ENCODE data around the gene TMEM62. TPM values are rescaled to one million over a fixed set of nuclear protein-coding genes. Genes with fewer than 3 reads are reported as not detected.

Gene TMEM62
- total RNA-seq, 1 experiment from 2014 or later = 7.2 TPM

GRCh38 chr15:43220991-43221403, 87.6 kb downstream of the TMEM62 start, which contains the start of gene EPB42:
EPB42 (minus strand) TSS chr15:43221018; CDS start chr15:43220825, 193 bp downstream.
- no CpG with 5 or more reads among the region's 3 CpGs for WGBS (ENCODE audit: extremely low coverage, insufficient read length, low lambda C conversion rate)

More at GRCh38 chr15:43220991-43221403, 87.6 kb downstream of the TMEM62 start, which contains the start of gene EPB42:
- Histone ChIP-seq H3K27ac (ENCODE audit: insufficient read length, low read depth, low read length) (no peak within 1 kb of the TSS), H2BK5ac (ENCODE audit: insufficient read length, low read length) (no peak within 1 kb of the TSS), H3K23ac (ENCODE audit: insufficient read length, low read depth, low read length) (no peak within 1 kb of the TSS), H2AK5ac (ENCODE audit: insufficient read length, low read length) (no peak within 1 kb of the TSS), H2BK12ac (ENCODE audit: insufficient read length, low read depth, low read length) (no peak within 1 kb of the TSS), H3K4me2 (ENCODE audit: insufficient read depth, insufficient read length, low read length) (no peak within 1 kb of the TSS), H3K9ac (ENCODE audit: extremely low read depth, insufficient read length, low read length) (no peak within 1 kb of the TSS), H4K5ac (ENCODE audit: insufficient read length, low read depth, low read length) (no peak within 1 kb of the TSS), H2BK120ac (ENCODE audit: low read depth, low read length, poor library complexity, severe bottlenecking) (no peak within 1 kb of the TSS), H2BK15ac (ENCODE audit: low read depth, low read length) (no peak within 1 kb of the TSS), H3K18ac (ENCODE audit: insufficient read length, low read depth, low read length) (no peak within 1 kb of the TSS), H4K8ac (replicated peaks; ENCODE audit: insufficient read length, low read depth, low read length) (no peak within 1 kb of the TSS), H3T11ph (ENCODE audit: low read length) (no peak within 1 kb of the TSS), H3K14ac (ENCODE audit: insufficient read depth, low read length) (no peak within 1 kb of the TSS), H2BK20ac (ENCODE audit: low read depth, low read length, poor library complexity, severe bottlenecking) (no peak within 1 kb of the TSS), H3K4me1 (ENCODE audit: insufficient read depth, low read length) (no peaks in the 10 kb centered on the region), H4K91ac (ENCODE audit: insufficient read length, low read depth, low read length) (no peak within 1 kb of the TSS), H3K4ac (ENCODE audit: low read depth, low read length) (no peak within 1 kb of the TSS), H3K79me1 (ENCODE audit: insufficient read depth, low read depth, low read length, poor library complexity, severe bottlenecking) (no peaks in the 10 kb centered on the region), H3K9me3 (ENCODE audit: control insufficient read depth, low read depth, low read length) (no peaks in the 10 kb centered on the region), H3K56ac (ENCODE audit: insufficient read length, low read depth, low read length) (no peak within 1 kb of the TSS), H3K23me2 (ENCODE audit: insufficient read length, low read depth, low read length, poor library complexity, severe bottlenecking) (no peaks in the 10 kb centered on the region), H3K27me3 (ENCODE audit: insufficient read depth, low read length) (no peaks in the 10 kb centered on the region), H2AFZ (ENCODE audit: low read length) (no peak within 1 kb of the TSS), H4K20me1 (ENCODE audit: control insufficient read depth, insufficient read depth, insufficient read length) (no peaks in the 10 kb centered on the region), H3K79me2 (ENCODE audit: insufficient read depth, low read length) (no peaks in the 10 kb centered on the region)
- H3K4me3 Mint-ChIP-seq = no peak within 1 kb of the TSS
- H3K36me3 Mint-ChIP-seq (ENCODE audit: insufficient read depth in 1 of 3, low read depth in 3 of 3) = no peaks in the 10 kb centered on the region
- no peak within 1 kb of the TSS for H3K27ac Mint-ChIP-seq
- no peak for TF ChIP-seq CTCF (conservative IDR thresholded peaks at IDR 0.05)
- no peaks in the 10 kb centered on the region for H3K9me3 Mint-ChIP-seq
- H3K27me3 Mint-ChIP-seq (ENCODE audit: low read depth) = peaks cover 1% of the 10 kb centered on the region; the same call in 1 of the 2 replicates
- no peak for DNase-seq
- peaks cover 5 to 9% of the 10 kb centered on the region in 2 experiments for H3K4me1 Mint-ChIP-seq

Measured in H9 (cell line).